ENCODE data around the gene PARD6A.

Gene PARD6A

DNA sequence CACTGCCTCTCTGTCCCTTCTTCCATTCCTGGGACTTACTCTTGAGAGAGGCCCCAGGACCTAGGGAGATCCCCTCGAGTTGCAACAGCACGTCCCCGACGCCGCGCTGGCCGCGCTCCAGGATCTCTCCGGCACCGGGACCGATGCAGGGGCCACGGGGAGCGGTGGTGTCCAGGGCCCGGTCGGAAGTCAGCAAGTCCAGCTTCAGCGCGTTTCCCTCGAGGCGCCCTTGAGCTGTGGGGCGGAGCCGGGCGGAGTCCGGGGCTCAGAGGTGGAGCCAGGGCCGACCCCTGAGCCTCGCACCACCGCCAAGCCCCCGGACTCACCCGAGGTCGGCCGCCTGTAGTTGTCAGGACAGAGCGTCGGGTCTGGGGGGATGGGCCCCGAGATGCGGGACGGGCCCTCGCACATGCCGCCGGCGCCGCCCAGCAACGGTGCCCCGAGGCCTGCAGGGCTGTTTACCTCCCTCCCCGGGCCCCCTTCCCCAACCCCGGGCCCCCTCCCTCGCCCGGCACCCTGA lies 5.3 kb downstream of the PARD6A start:
- in situ Hi-C loops (cut with MboI; ENCODE audit: low sequenced_read_pairs), result loop anchor here (10.0 kb wide), 1 partner anchor 269 kb away; the partner anchor contains the start of genes CTRL and PSMB10

- in situ Hi-C loops (cut with MboI; ENCODE audit: low sequenced_read_pairs), result loop anchor here (10.0 kb wide), 1 partner anchor 268 kb away; the partner anchor contains the start of genes CTRL and PSMB10
Observed at GRCh38 chr16:67666559-67667452, 6.0 kb downstream of the PARD6A start, which contains the start of the genes C16orf86 and ENKD1. TSS of gene C16orf86 (plus strand) at chr16:67666814. CDS start at chr16:67666971, 157 bp downstream. TSS of gene ENKD1 (minus strand) at chr16:67666750. CDS start at chr16:67666442, 308 bp downstream.

GRCh38 chr16:67667453-67667816 lies 6.7 kb downstream of the PARD6A start:
- in situ Hi-C loops (cut with MboI; ENCODE audit: low sequenced_read_pairs), result loop anchor here (10.0 kb wide), 1 partner anchor 267 kb away; the partner anchor contains the start of genes CTRL and PSMB10

- in situ Hi-C loops (cut with MboI; ENCODE audit: low sequenced_read_pairs), result loop anchor here (10.0 kb wide), 1 partner anchor 267 kb away; the partner anchor contains the start of genes CTRL and PSMB10
Observed at GRCh38 chr16:67667817-67668494, 7.2 kb downstream of the PARD6A start.

GRCh38 chr16:67668495-67669157 lies 7.9 kb downstream of the PARD6A start:
- in situ Hi-C loops (cut with MboI; ENCODE audit: low sequenced_read_pairs), result loop anchor here (10.0 kb wide), 1 partner anchor 266 kb away; the partner anchor contains the start of genes CTRL and PSMB10

GRCh38 chr16:67669499-67670101 lies 8.8 kb downstream of the PARD6A start:
- in situ Hi-C loops (cut with MboI; ENCODE audit: low sequenced_read_pairs), result loop anchor here (10.0 kb wide), 1 partner anchor 265 kb away; the partner anchor contains the start of genes CTRL and PSMB10

DNA sequence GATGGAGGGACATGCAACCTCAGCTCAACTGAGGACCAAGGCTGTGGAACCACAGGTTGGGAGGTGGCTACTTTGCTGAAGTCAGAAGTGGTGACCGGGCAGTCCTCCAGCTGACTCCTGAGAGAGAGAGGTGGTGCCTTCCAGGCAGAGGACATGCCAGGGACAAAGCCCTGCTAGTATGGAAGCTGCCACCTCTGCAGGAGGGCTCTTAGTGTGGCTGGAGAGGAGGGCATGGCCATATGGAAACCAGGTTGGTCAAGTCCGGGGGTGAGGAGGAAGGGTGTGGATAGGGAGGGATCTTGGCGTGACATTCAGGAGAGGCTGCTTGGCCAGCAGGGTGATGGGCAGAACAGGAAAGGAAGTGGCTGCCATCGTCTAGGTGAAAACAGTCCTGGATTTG lies 11.5 kb downstream of the PARD6A start:
- in situ Hi-C loops (cut with MboI; ENCODE audit: low sequenced_read_pairs), result no loop called here

- in situ Hi-C loops (cut with MboI; ENCODE audit: low sequenced_read_pairs), result no loop called here
Observed at GRCh38 chr16:67672739-67673662, 12.2 kb downstream of the PARD6A start.

- in situ Hi-C loops (cut with MboI; ENCODE audit: low sequenced_read_pairs), result no loop called here
Observed at GRCh38 chr16:67673712-67674580, 13.2 kb downstream of the PARD6A start.

GRCh38 chr16:67674851-67675578 lies 14.3 kb downstream of the PARD6A start:
- in situ Hi-C loops (cut with MboI; ENCODE audit: low sequenced_read_pairs), result no loop called here

DNA sequence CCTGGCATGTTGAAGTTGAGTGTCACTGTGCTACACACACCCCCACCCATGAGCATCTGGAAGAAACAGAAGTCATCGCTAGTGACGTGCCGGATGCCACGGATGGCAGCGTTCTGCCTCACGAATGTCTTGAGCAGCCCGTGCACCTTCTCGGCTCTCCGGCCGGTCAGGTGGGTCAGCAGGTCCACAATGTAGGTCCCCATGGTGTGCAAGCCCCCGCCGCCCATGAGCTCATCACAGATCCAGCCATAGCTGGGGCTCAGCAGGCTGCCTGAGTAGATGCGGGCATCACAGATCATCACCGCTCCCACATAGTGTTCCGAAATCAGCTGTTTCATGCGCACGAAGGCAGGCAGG lies 14.8 kb downstream of the PARD6A start:
- in situ Hi-C loops (cut with MboI; ENCODE audit: low sequenced_read_pairs), result no loop called here

GRCh38 chr16:67675999-67676398 lies 15.2 kb downstream of the PARD6A start:
- in situ Hi-C loops (cut with MboI; ENCODE audit: low sequenced_read_pairs), result no loop called here

DNA sequence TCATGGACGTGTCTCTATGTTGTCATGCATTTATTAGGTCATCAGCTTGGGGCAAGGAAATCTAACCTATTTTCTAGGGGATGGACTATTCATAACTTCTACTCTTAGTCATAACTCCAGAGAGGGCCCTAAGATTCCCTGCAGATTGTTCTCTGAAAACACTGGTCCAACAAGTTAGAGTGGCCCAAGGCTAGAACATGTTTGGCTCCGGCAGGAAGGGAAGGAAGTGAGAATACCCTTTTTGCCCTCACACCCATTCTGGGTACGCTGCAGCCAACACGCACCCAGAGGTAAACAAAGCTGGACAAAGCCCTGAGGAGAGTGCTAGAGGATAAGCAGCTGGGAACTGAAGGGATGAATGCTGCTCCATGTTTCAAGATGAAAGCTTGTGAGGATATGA lies 15.8 kb downstream of the PARD6A start:
- in situ Hi-C loops (cut with MboI; ENCODE audit: low sequenced_read_pairs), result no loop called here

GRCh38 chr16:67676939-67677338 lies 16.2 kb downstream of the PARD6A start:
- in situ Hi-C loops (cut with MboI; ENCODE audit: low sequenced_read_pairs), result no loop called here

DNA sequence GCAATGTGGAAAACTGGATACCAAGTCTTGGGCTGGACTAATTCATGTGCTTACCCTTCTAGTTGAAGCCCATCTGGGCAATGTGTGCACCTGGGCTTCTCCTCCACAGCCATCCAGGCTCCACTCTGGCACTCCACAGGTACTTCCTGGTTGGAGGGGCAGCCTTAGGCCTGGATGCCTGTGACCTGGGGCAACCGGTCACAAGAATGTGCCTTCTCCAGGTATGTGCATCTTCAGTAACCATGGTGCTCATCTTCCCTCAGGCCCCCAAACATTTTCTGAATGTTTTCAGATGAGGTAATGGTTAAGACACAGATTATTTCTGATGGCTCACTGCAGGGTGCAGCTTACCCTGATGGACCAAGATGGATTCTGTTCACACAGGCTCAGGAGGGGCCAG lies 17.0 kb downstream of the PARD6A start:
- in situ Hi-C loops (cut with MboI; ENCODE audit: low sequenced_read_pairs), result no loop called here

- in situ Hi-C loops (cut with MboI; ENCODE audit: low sequenced_read_pairs), result no loop called here
Observed at GRCh38 chr16:67678354-67679023, 17.7 kb downstream of the PARD6A start.
